ENCODE data around the gene ELP4.
A peak's percentile ranks its signal among the peaks of the same experiment; 100 is the strongest.

GRCh38 chr11:31797190-31798056 lies 287.9 kb downstream of the ELP4 start:
- TF ChIP-seq EZH2 (IDR thresholded peaks at IDR 0.05; ENCODE audit: insufficient read depth, poor library complexity, severe bottlenecking) (no peak), EZH2phosphoT487 (IDR thresholded peaks at IDR 0.05; ENCODE audit: insufficient read depth, low read depth) (0 out of 2 replicates have a peak, but pooled peaks have one; percentile 1)

Data from GM23248 (cell line).